Adrenal gland (tissue), 12 donors: Measurements from ENCODE around the gene CEP85. TPM values are rescaled to one million over a fixed set of nuclear protein-coding genes. Genes with fewer than 3 reads are reported as not detected.

Source experiments
- DNase-seq, 7 donors: peaks; one replicate each; pipeline ENCODE4 v3.0.0-alpha.2; 2019 to 2020
- H3K27ac ChIP-seq, 5 donors: fragments of 200-600 bp; sonication (generic) in 4 of 5; 1 replicate in 3 of 5; 2 replicates in 2 of 5; pipeline versions ENCODE4 v1.5.1 to v1.8.0; 2016 to 2020; ENCODE audit warnings: mild to moderate bottlenecking in 1 of 5
- H3K27me3 ChIP-seq: fragments of 200-600 bp; 2 replicates; pipeline ENCODE4 v1.8.0; 2021
- H3K36me3 ChIP-seq, 2 donors: fragments of 200-600 bp; replicated peaks in 1 of 2; 1 replicate in 1 of 2; 2 replicates in 1 of 2; pipeline versions ENCODE4 v1.5.1 to v1.8.0; 2018 to 2022
- H3K4me1 ChIP-seq, 2 donors: fragments of 200-600 bp; replicated peaks in 1 of 2; 1 replicate in 1 of 2; 2 replicates in 1 of 2; pipeline versions ENCODE4 v1.5.1 to v1.8.0; 2018 to 2021
- H3K4me3 ChIP-seq, 4 donors: fragments of 200-600 bp; sonication (generic) in 3 of 4; one replicate each; pipeline ENCODE4 v1.5.1; 2016 to 2018
- H3K9me3 ChIP-seq, 3 donors: fragments of 200-600 bp; sonication (generic) in 1 of 3; replicated peaks in 1 of 3; 1 replicate in 2 of 3; 2 replicates in 1 of 3; pipeline versions ENCODE4 v1.5.1 to v1.8.0; 2016 to 2021
- CTCF ChIP-seq, 6 experiments: fragments of 450-650 bp in 4 of 6; fragments of 200-600 bp in 2 of 6; sonication (generic) in 1 of 6; IDR thresholded peaks; 1 replicate in 5 of 6; 2 replicates in 1 of 6; pipeline versions ENCODE4 v1.5.1 to v1.8.0; 2016 to 2021; ENCODE audit warnings: antibody characterized with exemption in 6 of 6, mild to moderate bottlenecking in 2 of 6, moderate library complexity in 1 of 6
- POLR2A ChIP-seq, 2 donors: fragments of 450-650 bp; IDR thresholded peaks; one replicate each; pipeline ENCODE4 v1.6.1; 2017; ENCODE audit warnings: antibody characterized with exemption in 2 of 2, mild to moderate bottlenecking in 2 of 2, moderate library complexity in 1 of 2
- WGBS, 4 donors: extraction: QIAGEN DNeasy Blood & Tissue Kit in 2 of 4; methylation state at CpG; one replicate each; pipeline versions ENCODE4 v1.1.5 to v1.1.7; 2013 to 2017; 5-methylcytosine and 5-hydroxymethylcytosine counted together
- intact Hi-C, 2 donors: fragments of 100-400 bp; cut with DNase I; formaldehyde crosslinking; loops; one replicate each; pipeline versions ENCODE4 v1.14.1 to v1.15.0; 2022 to 2023
- polyA plus RNA-seq, 3 donors: library from polyadenylated mRNA; stranded (reverse); fragments of 200-250 nt in 2 of 3; fragments of 350-450 nt in 1 of 3; fragmentation: Illumina TruSeq in 1 of 3; extraction: RNeasy Lipid Tissue Mini Kit (QIAGEN cat#74804) in 1 of 3; gene quantifications; one replicate each; pipeline ENCODE4 v1.2.3, GENCODE V29; 2013 to 2014
- total RNA-seq, 9 donors: library from RNA; depleted of rRNA in 4 of 9; stranded (reverse); fragments of >200 nt in 4 of 9; fragments of 120-200 nt in 1 of 9; fragmentation: NEBNext Ultra II Directional in 1 of 9; extraction: Animal tissue kit (Norgen Biotek cat#: 25700) in 1 of 9; gene quantifications; one replicate each; pipeline versions ENCODE4 v1.1.0 to v1.2.4, GENCODE V29; 2013 to 2023
- donor health status: healthy with polysubstance abuse.
- donor health status: Bipolar disorder and iron deficiency.
- donor health status: DM: yes; HTN: yes; CAD: no.
- donor health status: DM: no; HTN: no; CAD: no.
- donor health status: DM: no; HTN: no; CAD: no.
- donor health status: DM: yes; HTN: yes; CAD: no.

CEP85 gene
- total and polyA plus RNA-seq, 12 donors = 2.5 to 16.4 (median 5.8) TPM

- no peaks in the 10 kb centered on the region for H3K9me3 ChIP-seq
- no peak overlapping the region for H3K27ac ChIP-seq
- DNase-seq = no peak
- intact Hi-C loops = no loop called here
- no peak overlapping the region for H3K4me3 ChIP-seq
- H3K4me1 ChIP-seq = no peaks in the 10 kb centered on the region
- H3K36me3 ChIP-seq = no peaks in the 10 kb centered on the region
- TF ChIP-seq POLR2A (IDR thresholded peaks at IDR 0.05) = no peak
- TF ChIP-seq CTCF (IDR thresholded peaks at IDR 0.05) = no peak
- 55 to 81% (median 71%) methylated on average over 3 of the region's 3 CpGs for WGBS, 4 donors
- no peaks in the 10 kb centered on the region for H3K27me3 ChIP-seq
These were observed 38.2 kb upstream of the CEP85 start for GRCh38 chr1:26195805-26196204.

- Histone ChIP-seq H3K27ac (no peak overlapping the region), H3K36me3 (no peaks in the 10 kb centered on the region), H3K4me3 (no peak overlapping the region), H3K4me1 (no peaks in the 10 kb centered on the region), H3K9me3 (no peaks in the 10 kb centered on the region), H3K27me3 (no peaks in the 10 kb centered on the region)
- TF ChIP-seq CTCF (IDR thresholded peaks at IDR 0.05) (no peak), POLR2A (IDR thresholded peaks at IDR 0.05) (no peak)
- 71 to 88% (median 87%) methylated on average over 3 of the region's 3 CpGs for WGBS, 4 donors
- intact Hi-C loops = no loop called here
- no peak for DNase-seq
These were observed 36.7 kb upstream of the CEP85 start for GRCh38 chr1:26197301-26197700.

- WGBS, 4 donors = 82 to 85% (median 84%) methylated on average over 11 of the region's 11 CpGs
- intact Hi-C loops = no loop called here
These were observed 36.2 kb upstream of the CEP85 start for GRCh38 chr1:26197813-26198212.

GRCh38 chr1:26200413-26200812, 33.6 kb upstream of the CEP85 start:
- 90 to 96% (median 94%) methylated on average over 4 to 5 of the region's 5 CpGs for WGBS, 4 donors
- H3K27me3 ChIP-seq = no peaks in the 10 kb centered on the region
- no peaks in the 10 kb centered on the region for H3K4me1 ChIP-seq
- H3K9me3 ChIP-seq = no peaks in the 10 kb centered on the region
- DNase-seq = no peak
- H3K4me3 ChIP-seq = no peak overlapping the region
- no peak for TF ChIP-seq POLR2A (IDR thresholded peaks at IDR 0.05)
- no peak for TF ChIP-seq CTCF (IDR thresholded peaks at IDR 0.05)
- H3K36me3 ChIP-seq = no peaks in the 10 kb centered on the region
- intact Hi-C loops = no loop called here
- H3K27ac ChIP-seq = no peak overlapping the region

More at GRCh38 chr1:26197813-26198212, 36.2 kb upstream of the CEP85 start:
- no peak for DNase-seq
- Histone ChIP-seq H3K27me3 (no peaks in the 10 kb centered on the region), H3K4me3 (no peak overlapping the region), H3K4me1 (no peaks in the 10 kb centered on the region), H3K27ac (no peak overlapping the region), H3K9me3 (no peaks in the 10 kb centered on the region), H3K36me3 (no peaks in the 10 kb centered on the region)
- TF ChIP-seq POLR2A (IDR thresholded peaks at IDR 0.05) (no peak), CTCF (IDR thresholded peaks at IDR 0.05) (no peak)
